Esophagus muscularis mucosa (tissue), 3 donors: ENCODE data around the gene SARS2.

ENCODE experiments used
- POLR2A ChIP-seq: fragments of 450-650 bp; IDR thresholded peaks from one replicate; pipeline ENCODE4 v1.6.1; 2017; ENCODE audit warnings: antibody characterized with exemption, moderate library complexity, mild to moderate bottlenecking, low read depth
- TF ChIP-seq, protein P1 (sequence below), 3 experiments: fragments of 200-600 bp in 2 of 3; fragments of 450-650 bp in 1 of 3; sonication (generic) in 2 of 3; IDR thresholded peaks; one replicate each; pipeline ENCODE4 v1.5.1; 2017 to 2019; ENCODE audit warnings: antibody characterized with exemption in 3 of 3, mild to moderate bottlenecking in 2 of 3, moderate library complexity in 1 of 3

DNA sequence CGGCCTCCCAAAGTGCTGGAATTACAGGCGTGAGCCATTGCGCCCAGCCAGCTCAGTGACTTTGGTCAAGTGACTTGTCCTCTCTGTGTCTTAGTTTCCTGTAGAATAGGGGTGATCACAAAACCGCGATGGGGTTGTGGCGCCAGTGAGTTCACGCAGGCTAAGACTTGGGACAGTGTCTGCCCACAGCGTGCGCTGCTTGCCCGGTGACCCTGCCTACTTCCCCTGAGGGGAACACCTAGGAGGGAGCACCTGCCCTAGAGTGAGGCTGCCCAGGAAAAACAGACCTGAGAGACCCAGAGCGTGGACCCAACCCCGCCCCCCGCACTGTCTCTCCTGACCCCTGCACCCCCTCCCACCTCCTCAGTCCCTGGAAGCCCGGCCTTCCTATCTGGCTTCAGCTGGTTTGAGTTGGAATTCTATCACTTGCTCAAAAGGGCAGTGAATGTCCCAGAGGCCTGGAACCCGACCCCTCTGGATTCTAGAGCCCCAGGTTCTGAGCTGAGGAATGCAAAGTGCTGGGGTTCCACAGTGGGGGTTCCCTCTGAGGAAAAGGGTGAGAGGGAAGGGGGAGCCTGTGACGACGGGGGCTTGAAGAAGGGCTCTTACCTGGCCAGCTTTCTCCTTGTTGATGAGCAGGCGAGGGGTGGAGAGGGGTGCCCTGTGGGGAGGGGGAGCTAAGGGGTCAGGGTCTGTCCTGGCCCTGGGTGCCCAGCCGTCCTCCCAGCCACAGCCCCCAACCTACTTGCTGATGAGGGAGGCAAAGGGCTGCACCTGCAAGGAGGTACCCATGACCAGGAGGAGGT lies 50.3 kb downstream of the SARS2 start:
- TF ChIP-seq POLR2A = no peak
- TF ChIP-seq, protein P1, sequence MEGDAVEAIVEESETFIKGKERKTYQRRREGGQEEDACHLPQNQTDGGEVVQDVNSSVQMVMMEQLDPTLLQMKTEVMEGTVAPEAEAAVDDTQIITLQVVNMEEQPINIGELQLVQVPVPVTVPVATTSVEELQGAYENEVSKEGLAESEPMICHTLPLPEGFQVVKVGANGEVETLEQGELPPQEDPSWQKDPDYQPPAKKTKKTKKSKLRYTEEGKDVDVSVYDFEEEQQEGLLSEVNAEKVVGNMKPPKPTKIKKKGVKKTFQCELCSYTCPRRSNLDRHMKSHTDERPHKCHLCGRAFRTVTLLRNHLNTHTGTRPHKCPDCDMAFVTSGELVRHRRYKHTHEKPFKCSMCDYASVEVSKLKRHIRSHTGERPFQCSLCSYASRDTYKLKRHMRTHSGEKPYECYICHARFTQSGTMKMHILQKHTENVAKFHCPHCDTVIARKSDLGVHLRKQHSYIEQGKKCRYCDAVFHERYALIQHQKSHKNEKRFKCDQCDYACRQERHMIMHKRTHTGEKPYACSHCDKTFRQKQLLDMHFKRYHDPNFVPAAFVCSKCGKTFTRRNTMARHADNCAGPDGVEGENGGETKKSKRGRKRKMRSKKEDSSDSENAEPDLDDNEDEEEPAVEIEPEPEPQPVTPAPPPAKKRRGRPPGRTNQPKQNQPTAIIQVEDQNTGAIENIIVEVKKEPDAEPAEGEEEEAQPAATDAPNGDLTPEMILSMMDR (IDR thresholded peaks at IDR 0.05) = no peak
